Activated CD8-positive, alpha-beta memory T cell treated with anti-CD3 and anti-CD28 coated beads for 1 hour (primary cell): ENCODE measurements around the gene PDLIM1.
A peak's percentile ranks its signal among the peaks of the same experiment; 100 is the strongest.

ENCODE experiments used
- DNase-seq, 2 donors: peaks; one replicate each; pipeline ENCODE4 v3.0.0-alpha.2; 2020; ENCODE audit warnings: low read depth in 1 of 2; ENCODE audit errors: extremely low read depth in 1 of 2

PDLIM1 gene

DNA sequence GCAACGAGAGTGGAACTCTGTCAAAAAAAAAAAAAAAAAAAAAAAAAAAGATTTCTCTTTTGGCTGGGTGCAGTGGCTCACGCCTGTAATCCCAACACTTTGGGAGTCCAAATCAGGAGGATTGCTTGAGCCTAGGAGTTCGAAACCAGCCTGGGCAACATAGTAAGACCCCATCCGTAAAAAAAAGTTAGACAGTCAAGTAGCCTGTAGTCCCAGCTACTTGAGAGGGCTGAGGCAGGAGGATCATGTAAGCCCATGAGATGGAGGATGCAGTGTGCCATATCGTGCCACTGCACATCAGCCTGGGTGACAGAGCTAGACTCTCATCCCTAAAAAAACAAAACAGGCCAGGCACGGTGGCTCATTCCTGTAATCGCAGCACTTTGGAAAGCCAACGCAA lies 25.2 kb downstream of the PDLIM1 start:
- DNase-seq, result no peak

GRCh38 chr10:95264227-95265051 lies 26.4 kb downstream of the PDLIM1 start:
- no peak for DNase-seq

GRCh38 chr10:95263864-95264226 lies 27.0 kb downstream of the PDLIM1 start:
- no peak for DNase-seq

- DNase-seq, result no peak
Observed at GRCh38 chr10:95262763-95263518, 27.9 kb downstream of the PDLIM1 start.

- no peak for DNase-seq
Observed at GRCh38 chr10:95261926-95262325, 28.9 kb downstream of the PDLIM1 start.

- no peak for DNase-seq
Observed at GRCh38 chr10:95260909-95261552, 29.8 kb downstream of the PDLIM1 start.

DNA sequence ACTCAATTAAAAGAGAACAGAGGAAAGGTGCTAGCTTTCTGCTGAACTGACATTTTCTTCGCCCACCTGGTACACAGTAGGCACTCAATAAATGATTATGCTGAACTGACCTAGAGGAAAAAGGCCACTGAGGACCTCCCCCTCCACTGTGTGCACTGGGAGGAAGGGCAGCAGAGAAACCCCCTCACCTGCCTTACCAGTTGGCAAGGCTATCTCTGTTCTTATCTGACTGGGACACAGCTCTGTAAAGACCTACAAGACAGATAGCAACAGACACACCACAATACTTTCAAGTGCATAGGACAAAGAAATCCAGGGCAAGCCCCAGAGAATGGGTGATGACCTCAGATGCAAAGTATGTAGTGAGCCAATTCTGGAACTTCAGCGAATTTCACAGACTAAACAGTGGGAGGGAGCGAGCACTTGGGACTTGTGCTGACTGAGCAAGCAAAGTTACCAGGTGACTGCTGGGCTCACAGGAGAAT lies 30.4 kb downstream of the PDLIM1 start:
- DNase-seq, result no peak

GRCh38 chr10:95257849-95258248 lies 33.0 kb downstream of the PDLIM1 start:
- DNase-seq, result no peak

DNA sequence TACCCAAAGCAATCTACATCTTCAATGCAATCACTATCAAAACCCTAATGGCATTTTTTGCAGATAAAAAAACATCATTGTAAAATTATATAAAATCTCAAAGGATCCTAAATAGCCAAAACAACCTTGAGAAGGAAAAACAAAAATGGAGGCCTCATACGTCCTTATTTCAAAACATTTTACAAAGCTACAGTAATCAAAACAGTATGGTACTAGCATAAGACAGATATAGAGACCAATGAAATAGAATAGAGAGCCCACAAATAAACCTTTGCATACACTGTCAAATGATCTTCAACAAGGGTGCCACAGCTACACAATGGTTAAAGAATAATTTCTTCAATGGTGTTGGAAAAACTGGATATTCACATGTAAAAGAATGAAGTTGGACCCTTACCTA lies 34.5 kb downstream of the PDLIM1 start:
- no peak for DNase-seq

- no peak for DNase-seq
Observed at GRCh38 chr10:95254629-95255028, 36.2 kb downstream of the PDLIM1 start.

DNA sequence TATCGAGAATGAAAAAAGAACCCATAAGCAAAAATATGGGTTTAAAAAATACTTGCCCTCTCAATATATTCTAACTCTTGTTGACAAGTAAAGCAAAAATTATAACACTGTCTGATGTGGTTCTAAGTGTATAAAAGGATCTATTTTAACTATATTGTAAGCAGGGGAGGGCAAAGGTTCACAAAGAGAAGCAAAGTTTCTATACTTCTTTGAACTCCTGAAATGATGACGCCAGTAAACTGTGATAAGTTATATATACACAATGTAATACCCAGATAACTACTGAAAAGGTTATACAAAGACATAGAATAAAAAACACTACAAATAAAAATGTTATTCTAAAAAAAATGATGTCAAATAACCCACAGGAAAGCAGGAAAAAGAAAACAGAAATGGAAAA lies 37.1 kb downstream of the PDLIM1 start:
- no peak for DNase-seq

DNA sequence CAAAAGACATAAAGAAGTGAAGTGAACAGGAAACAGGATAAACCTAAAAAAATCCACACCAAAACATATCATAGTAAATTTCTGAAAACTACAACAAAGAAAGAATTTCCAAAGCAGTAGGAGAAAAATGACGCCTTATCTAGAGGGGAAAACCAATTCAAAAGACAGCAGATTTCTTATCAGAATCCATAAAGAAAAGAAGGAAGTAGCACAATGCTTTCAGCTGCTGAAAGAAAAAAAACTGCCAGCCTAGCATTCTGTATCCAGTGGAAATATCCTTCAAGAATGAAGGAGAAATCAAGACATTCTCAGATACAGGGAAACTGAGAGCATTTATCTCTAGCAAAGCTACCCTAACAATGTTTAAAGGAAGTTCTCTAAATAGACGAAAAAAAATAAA lies 37.8 kb downstream of the PDLIM1 start:
- no peak for DNase-seq

- no peak for DNase-seq
Observed at GRCh38 chr10:95250856-95251255, 39.9 kb downstream of the PDLIM1 start.

GRCh38 chr10:95249467-95249866 lies 41.3 kb downstream of the PDLIM1 start:
- no peak for DNase-seq

DNA sequence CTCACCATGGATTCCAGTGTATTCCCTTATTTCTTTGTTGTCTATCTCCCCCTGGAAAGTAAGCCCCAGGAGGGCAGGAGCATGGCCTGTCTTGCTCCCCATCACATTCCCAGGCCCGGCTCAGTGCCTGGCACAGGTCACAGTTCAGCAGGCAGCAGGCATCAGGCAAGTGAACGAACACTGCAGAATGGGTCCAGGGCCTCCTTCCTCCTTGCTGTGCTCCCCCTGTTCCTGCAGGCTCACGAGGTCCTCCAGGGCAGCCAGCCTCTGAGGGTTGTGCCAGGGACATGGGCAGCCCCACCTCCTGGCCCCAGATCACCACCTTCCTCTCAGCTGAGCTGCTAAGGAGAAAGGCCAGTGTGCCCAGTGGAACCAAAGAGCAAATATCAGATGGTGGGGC lies 41.8 kb downstream of the PDLIM1 start:
- DNase-seq, result no peak

GRCh38 chr10:95247881-95248583 lies 42.8 kb downstream of the PDLIM1 start:
- DNase-seq, result no peak

DNA sequence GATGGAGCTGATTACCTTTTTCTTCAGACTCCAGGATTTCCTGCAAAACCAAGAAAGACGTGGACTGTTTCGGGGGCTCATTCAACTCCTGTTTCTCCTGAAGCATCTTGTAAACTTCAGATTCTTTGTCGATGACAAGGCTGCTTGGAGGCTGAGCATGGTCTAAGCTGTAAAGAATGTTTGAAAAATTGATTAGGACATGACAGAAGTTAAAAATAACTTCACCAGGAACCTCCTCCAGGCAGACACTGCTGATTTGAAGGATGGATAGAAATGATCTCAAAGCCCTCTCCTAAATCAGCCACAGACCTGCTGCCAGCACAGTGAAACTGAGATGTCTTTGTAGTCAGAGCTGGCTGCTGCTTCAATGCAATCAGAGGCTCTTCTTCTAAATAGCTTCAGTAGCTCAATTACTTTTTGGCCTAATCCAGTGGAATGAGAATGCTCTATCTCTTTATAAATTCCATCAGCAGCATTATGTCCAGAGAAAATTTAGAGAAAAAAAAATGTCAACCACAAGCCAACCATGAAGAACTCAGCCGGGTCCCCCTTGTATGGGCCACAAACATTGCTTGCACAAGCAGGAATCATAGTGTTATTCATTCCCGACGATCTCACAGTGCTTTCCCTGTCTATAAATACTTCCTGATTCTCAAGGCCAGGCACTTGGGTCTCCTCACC lies 43.5 kb downstream of the PDLIM1 start:
- DNase-seq, result no peak

DNA sequence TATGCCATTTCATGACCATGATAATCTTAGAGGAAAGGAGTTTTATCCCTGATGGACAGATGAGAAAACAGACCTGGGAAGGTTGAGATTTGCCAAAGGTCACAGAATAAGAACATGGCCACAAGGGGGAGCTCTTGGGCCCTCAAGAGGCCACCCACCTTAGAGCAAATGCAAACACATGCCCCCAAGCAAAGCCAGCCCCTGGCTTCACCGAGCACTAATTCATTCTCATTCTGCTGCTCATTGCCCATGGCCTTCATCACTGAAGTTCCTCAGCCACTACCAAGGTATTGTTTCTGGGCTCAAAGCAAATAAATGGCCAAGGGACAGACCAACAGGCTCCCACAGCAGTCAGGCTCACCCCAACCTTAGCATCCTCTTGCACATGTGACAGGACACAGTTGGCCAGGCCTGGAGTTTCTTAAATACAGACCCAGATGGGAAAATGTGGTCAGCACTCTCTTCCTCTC lies 44.2 kb downstream of the PDLIM1 start:
- peak in 1 of 2 donors; percentile 33 for DNase-seq

GRCh38 chr10:95245425-95246055 lies 45.3 kb downstream of the PDLIM1 start:
- DNase-seq, result no peak

GRCh38 chr10:95244152-95244551 lies 46.7 kb downstream of the PDLIM1 start:
- DNase-seq, result no peak
